K562 (cell line): ENCODE results near the gene SPEF1. TPM values are rescaled to one million over a fixed set of nuclear protein-coding genes. Genes with fewer than 3 reads are reported as not detected.

Experiments used
- polyA plus RNA-seq, 8 experiments: library from polyadenylated mRNA; depleted of rRNA in 4 of 8; stranded (reverse) in 5 of 8; unstranded in 3 of 8; fragments of >200 nt; fragmentation: Nextera tagmentation in 2 of 8; fragmentation: Illumina TruSeq in 1 of 8; extraction: Ambion mirVana in 2 of 8; extraction: Trizol in 1 of 8; gene quantifications; 2 replicates each; pipeline versions ENCODE4 v1.2.1 to v1.2.3, GENCODE V29; 2011 to 2014; ENCODE audit warnings: inconsistent platforms in 1 of 8, missing spikeins in 1 of 8
- total RNA-seq, 7 experiments: library from RNA; depleted of rRNA in 6 of 7; stranded (reverse); fragments of >200 nt in 6 of 7; fragmentation: Illumina TruSeq in 2 of 7; extraction: Trizol in 2 of 7; gene quantifications; 2 replicates each; pipeline versions ENCODE4 v1.2.1 to v1.2.3, GENCODE V29; 2011 to 2021; ENCODE audit warnings: low replicate concordance in 1 of 7

Gene SPEF1
- total and polyA plus RNA-seq, 9 of the 15 experiments (the other 6 are each of a cell fraction or from before 2014, with no cell fraction given): not detected

Other genes starting within 250 kb of the SPEF1 start
Only the 7 nearest of the 11 such genes appear.
- 0.05 TPM in 1 of 2 replicates, not detected in the other for gene SIGLEC1, start 68.8 kb downstream of the SPEF1 start, total RNA-seq (2014; rRNA removed)
- gene SIGLEC1, start 68.8 kb downstream of the SPEF1 start, total RNA-seq (2014; rRNA removed; fragmentation: Illumina TruSeq; extraction: Trizol): not detected in 2 replicates
- not detected in 2 replicates for gene SIGLEC1, start 68.8 kb downstream of the SPEF1 start, total RNA-seq (2015; rRNA removed; fragmentation: Illumina TruSeq; extraction: Trizol)
- gene SIGLEC1, start 68.8 kb downstream of the SPEF1 start, total RNA-seq (2021): 0.04 and 0.07 TPM in 2 replicates
- gene SIGLEC1, start 68.8 kb downstream of the SPEF1 start, polyA plus RNA-seq (2011; rRNA removed): not detected in 2 replicates
- not detected in 2 replicates for gene SIGLEC1, start 68.8 kb downstream of the SPEF1 start, polyA plus RNA-seq (2014; fragmentation: Illumina TruSeq; extraction: Trizol)
- gene SIGLEC1, start 68.8 kb downstream of the SPEF1 start, polyA plus RNA-seq (2014; fragmentation: Nextera tagmentation; extraction: Ambion mirVana): not detected
- not detected in 2 replicates for gene SIGLEC1, start 68.8 kb downstream of the SPEF1 start, polyA plus RNA-seq (2014; rRNA removed)
- not detected in 2 replicates for gene HSPA12B, start 48.8 kb downstream of the SPEF1 start, total RNA-seq (2014; rRNA removed)
- gene HSPA12B, start 48.8 kb downstream of the SPEF1 start, total RNA-seq (2014; rRNA removed; fragmentation: Illumina TruSeq; extraction: Trizol): not detected in 2 replicates
- not detected in 2 replicates for gene HSPA12B, start 48.8 kb downstream of the SPEF1 start, total RNA-seq (2015; rRNA removed; fragmentation: Illumina TruSeq; extraction: Trizol)
- 0.07 TPM in 1 of 2 replicates, not detected in the other for gene HSPA12B, start 48.8 kb downstream of the SPEF1 start, total RNA-seq (2021)
- not detected in 2 replicates for gene HSPA12B, start 48.8 kb downstream of the SPEF1 start, polyA plus RNA-seq (2011; rRNA removed)
- gene HSPA12B, start 48.8 kb downstream of the SPEF1 start, polyA plus RNA-seq (2014; fragmentation: Illumina TruSeq; extraction: Trizol): 0.03 TPM in 1 of 2 replicates, not detected in the other
- not detected for gene HSPA12B, start 48.8 kb downstream of the SPEF1 start, polyA plus RNA-seq (2014; fragmentation: Nextera tagmentation; extraction: Ambion mirVana)
- gene HSPA12B, start 48.8 kb downstream of the SPEF1 start, polyA plus RNA-seq (2014; rRNA removed): not detected in 2 replicates
- gene ADISSP, start 13.7 kb downstream of the SPEF1 start, total RNA-seq (2014; rRNA removed): 65.7 and 101 TPM in 2 replicates
- 12.2 and 16.3 TPM in 2 replicates for gene ADISSP, start 13.7 kb downstream of the SPEF1 start, total RNA-seq (2014; rRNA removed; fragmentation: Illumina TruSeq; extraction: Trizol)
- 34.5 and 35.8 TPM in 2 replicates for gene ADISSP, start 13.7 kb downstream of the SPEF1 start, total RNA-seq (2015; rRNA removed; fragmentation: Illumina TruSeq; extraction: Trizol)
- gene ADISSP, start 13.7 kb downstream of the SPEF1 start, total RNA-seq (2021): 70.6 and 79.9 TPM in 2 replicates
- 22.8 and 42.8 TPM in 2 replicates for gene ADISSP, start 13.7 kb downstream of the SPEF1 start, polyA plus RNA-seq (2011; rRNA removed)
- 23.4 and 63.9 TPM in 2 replicates for gene ADISSP, start 13.7 kb downstream of the SPEF1 start, polyA plus RNA-seq (2014; fragmentation: Illumina TruSeq; extraction: Trizol)
- gene ADISSP, start 13.7 kb downstream of the SPEF1 start, polyA plus RNA-seq (2014; fragmentation: Nextera tagmentation; extraction: Ambion mirVana): 1 to 10 TPM; 1.4 to 4.9 TPM
- gene ADISSP, start 13.7 kb downstream of the SPEF1 start, polyA plus RNA-seq (2014; rRNA removed): 37.2 and 53.4 TPM in 2 replicates
- gene CENPB, start 5.3 kb upstream of the SPEF1 start, total RNA-seq (2014; rRNA removed): 59.3 and 78.6 TPM in 2 replicates
- 11.4 and 15.0 TPM in 2 replicates for gene CENPB, start 5.3 kb upstream of the SPEF1 start, total RNA-seq (2014; rRNA removed; fragmentation: Illumina TruSeq; extraction: Trizol)
- gene CENPB, start 5.3 kb upstream of the SPEF1 start, total RNA-seq (2015; rRNA removed; fragmentation: Illumina TruSeq; extraction: Trizol): 36.0 and 36.5 TPM in 2 replicates
- gene CENPB, start 5.3 kb upstream of the SPEF1 start, total RNA-seq (2021): 61.7 and 70.8 TPM in 2 replicates
- 12.7 and 14.7 TPM in 2 replicates for gene CENPB, start 5.3 kb upstream of the SPEF1 start, polyA plus RNA-seq (2011; rRNA removed)
- gene CENPB, start 5.3 kb upstream of the SPEF1 start, polyA plus RNA-seq (2014; fragmentation: Illumina TruSeq; extraction: Trizol): 24.9 and 30.8 TPM in 2 replicates
- under 1 TPM; 0.17 to 0.20 TPM for gene CENPB, start 5.3 kb upstream of the SPEF1 start, polyA plus RNA-seq (2014; fragmentation: Nextera tagmentation; extraction: Ambion mirVana)
- gene CENPB, start 5.3 kb upstream of the SPEF1 start, polyA plus RNA-seq (2014; rRNA removed): 26.1 and 28.9 TPM in 2 replicates
- 11.5 and 16.1 TPM in 2 replicates for gene CDC25B, start 14.9 kb upstream of the SPEF1 start, total RNA-seq (2014; rRNA removed)
- gene CDC25B, start 14.9 kb upstream of the SPEF1 start, total RNA-seq (2014; rRNA removed; fragmentation: Illumina TruSeq; extraction: Trizol): 5.9 and 7.2 TPM in 2 replicates
- 7.8 and 9.3 TPM in 2 replicates for gene CDC25B, start 14.9 kb upstream of the SPEF1 start, total RNA-seq (2015; rRNA removed; fragmentation: Illumina TruSeq; extraction: Trizol)
- gene CDC25B, start 14.9 kb upstream of the SPEF1 start, total RNA-seq (2021): 31.4 and 35.7 TPM in 2 replicates
- gene CDC25B, start 14.9 kb upstream of the SPEF1 start, polyA plus RNA-seq (2011; rRNA removed): 9.5 and 25.1 TPM in 2 replicates
- gene CDC25B, start 14.9 kb upstream of the SPEF1 start, polyA plus RNA-seq (2014; fragmentation: Illumina TruSeq; extraction: Trizol): 25.8 and 30.6 TPM in 2 replicates
- gene CDC25B, start 14.9 kb upstream of the SPEF1 start, polyA plus RNA-seq (2014; fragmentation: Nextera tagmentation; extraction: Ambion mirVana): 1 to 10 TPM; 2.3 to 3.1 TPM
- gene CDC25B, start 14.9 kb upstream of the SPEF1 start, polyA plus RNA-seq (2014; rRNA removed): 22.9 and 26.3 TPM in 2 replicates
- gene AP5S1, start 39.1 kb upstream of the SPEF1 start, total RNA-seq (2014; rRNA removed): 8.8 and 12.4 TPM in 2 replicates
- 2.1 and 2.6 TPM in 2 replicates for gene AP5S1, start 39.1 kb upstream of the SPEF1 start, total RNA-seq (2014; rRNA removed; fragmentation: Illumina TruSeq; extraction: Trizol)
- gene AP5S1, start 39.1 kb upstream of the SPEF1 start, total RNA-seq (2015; rRNA removed; fragmentation: Illumina TruSeq; extraction: Trizol): 5.6 and 5.7 TPM in 2 replicates
- gene AP5S1, start 39.1 kb upstream of the SPEF1 start, total RNA-seq (2021): 8.4 and 8.5 TPM in 2 replicates
- 3.0 and 5.5 TPM in 2 replicates for gene AP5S1, start 39.1 kb upstream of the SPEF1 start, polyA plus RNA-seq (2011; rRNA removed)
- 4.4 and 7.7 TPM in 2 replicates for gene AP5S1, start 39.1 kb upstream of the SPEF1 start, polyA plus RNA-seq (2014; fragmentation: Illumina TruSeq; extraction: Trizol)
- 1 to 10 TPM; 3.0 to 3.1 TPM for gene AP5S1, start 39.1 kb upstream of the SPEF1 start, polyA plus RNA-seq (2014; fragmentation: Nextera tagmentation; extraction: Ambion mirVana)
- 4.7 and 4.8 TPM in 2 replicates for gene AP5S1, start 39.1 kb upstream of the SPEF1 start, polyA plus RNA-seq (2014; rRNA removed)
- 9.4 and 14.0 TPM in 2 replicates for gene MAVS, start 65.4 kb upstream of the SPEF1 start, total RNA-seq (2014; rRNA removed)
- gene MAVS, start 65.4 kb upstream of the SPEF1 start, total RNA-seq (2014; rRNA removed; fragmentation: Illumina TruSeq; extraction: Trizol): 9.0 and 9.5 TPM in 2 replicates
- 11.9 and 12.3 TPM in 2 replicates for gene MAVS, start 65.4 kb upstream of the SPEF1 start, total RNA-seq (2015; rRNA removed; fragmentation: Illumina TruSeq; extraction: Trizol)
- gene MAVS, start 65.4 kb upstream of the SPEF1 start, total RNA-seq (2021): 19.2 and 22.0 TPM in 2 replicates
- 11.3 and 17.5 TPM in 2 replicates for gene MAVS, start 65.4 kb upstream of the SPEF1 start, polyA plus RNA-seq (2011; rRNA removed)
- gene MAVS, start 65.4 kb upstream of the SPEF1 start, polyA plus RNA-seq (2014; fragmentation: Illumina TruSeq; extraction: Trizol): 14.3 and 14.5 TPM in 2 replicates
- 1 to 10 TPM; 1.6 to 1.8 TPM for gene MAVS, start 65.4 kb upstream of the SPEF1 start, polyA plus RNA-seq (2014; fragmentation: Nextera tagmentation; extraction: Ambion mirVana)
- gene MAVS, start 65.4 kb upstream of the SPEF1 start, polyA plus RNA-seq (2014; rRNA removed): 12.2 and 13.0 TPM in 2 replicates